Activated T-cell treated with anti-CD3 and anti-CD28 coated beads, Interleukin-2, amount 50 U/mL, for 24 hours (primary cell): ENCODE measurements around the gene TBP.
"Not testable (repeated sequence)": the region's sequence is repeated elsewhere in the genome, so short reads cannot be mapped to it uniquely, and the experiment has no call there.

ENCODE experiments used
- DNase-seq: peaks from one replicate; pipeline ENCODE4 v3.0.0-alpha.2; 2020
- H3K27ac Mint-ChIP-seq: 2 replicates; pipeline ENCODE4 v1.8.0; 2020; ENCODE audit warnings: mild to moderate bottlenecking, mixed read lengths
- H3K27me3 Mint-ChIP-seq: 2 replicates; pipeline ENCODE4 v1.8.0; 2020; ENCODE audit warnings: mixed read lengths
- H3K36me3 Mint-ChIP-seq: 2 replicates; pipeline ENCODE4 v1.8.0; 2020; ENCODE audit warnings: low read depth, mixed read lengths
- H3K4me1 Mint-ChIP-seq: 2 replicates; pipeline ENCODE4 v1.8.0; 2020; ENCODE audit warnings: low read depth, mixed read lengths
- H3K4me3 Mint-ChIP-seq: 2 replicates; pipeline ENCODE4 v1.8.0; 2020; ENCODE audit warnings: mild to moderate bottlenecking, moderate library complexity, mixed read lengths
- H3K9me3 Mint-ChIP-seq: 2 replicates; pipeline ENCODE4 v1.8.0; 2020; ENCODE audit warnings: mixed read lengths

TBP gene

GRCh38 chr6:170554013-170554795 lies at the start of gene TBP:
TBP (plus strand) TSS chr6:170554369; CDS start chr6:170557030, 2,661 bp downstream.
- peak; percentile 96 for DNase-seq
- Mint-ChIP-seq H3K4me3 (no peak within 1 kb of the TSS), H3K9me3 (no peaks in the 10 kb centered on the region), H3K36me3 (peaks cover 41% of the 10 kb centered on the region), H3K4me1 (peaks cover 50% of the 10 kb centered on the region), H3K27ac (no peak within 1 kb of the TSS), H3K27me3 (no peaks in the 10 kb centered on the region)

- Mint-ChIP-seq H3K27ac (no peak overlapping the region), H3K9me3 (peaks cover 15% of the 10 kb centered on the region), H3K36me3 (no peaks in the 10 kb centered on the region), H3K4me3 (no peak overlapping the region), H3K27me3 (peaks cover 71% of the 10 kb centered on the region), H3K4me1 (no peaks in the 10 kb centered on the region)
- DNase-seq = no peak
Observed at GRCh38 chr6:170504479-170504878, 49.7 kb upstream of the TBP start.

- H3K4me3 Mint-ChIP-seq = no peak overlapping the region
- peaks cover 15% of the 10 kb centered on the region for H3K9me3 Mint-ChIP-seq
- H3K4me1 Mint-ChIP-seq = no peaks in the 10 kb centered on the region
- no peak for DNase-seq
- H3K27me3 Mint-ChIP-seq = peaks cover 70% of the 10 kb centered on the region
- H3K27ac Mint-ChIP-seq = no peak overlapping the region
- H3K36me3 Mint-ChIP-seq = no peaks in the 10 kb centered on the region
Observed at GRCh38 chr6:170505306-170505705, 48.9 kb upstream of the TBP start.

- Mint-ChIP-seq H3K27me3 (peaks cover 68% of the 10 kb centered on the region), H3K4me1 (no peaks in the 10 kb centered on the region), H3K9me3 (peaks cover 11% of the 10 kb centered on the region), H3K36me3 (no peaks in the 10 kb centered on the region), H3K27ac (no peak overlapping the region), H3K4me3 (no peak overlapping the region)
- DNase-seq = no peak
Observed at GRCh38 chr6:170506446-170506845, 47.7 kb upstream of the TBP start.

GRCh38 chr6:170507728-170508127 lies 46.4 kb upstream of the TBP start:
- H3K27ac Mint-ChIP-seq, DNase-seq, H3K4me1 Mint-ChIP-seq, H3K9me3 Mint-ChIP-seq, H3K36me3 Mint-ChIP-seq, H3K4me3 Mint-ChIP-seq: not testable (repeated sequence)
- peaks cover 68% of the 10 kb centered on the region for H3K27me3 Mint-ChIP-seq

- not testable (repeated sequence) for H3K9me3 Mint-ChIP-seq, H3K27ac Mint-ChIP-seq, H3K4me3 Mint-ChIP-seq, H3K4me1 Mint-ChIP-seq, DNase-seq, H3K36me3 Mint-ChIP-seq
- peaks cover 66% of the 10 kb centered on the region for H3K27me3 Mint-ChIP-seq
Observed at GRCh38 chr6:170508275-170508674, 45.9 kb upstream of the TBP start.

- H3K36me3 Mint-ChIP-seq, H3K4me3 Mint-ChIP-seq, H3K27ac Mint-ChIP-seq, DNase-seq, H3K9me3 Mint-ChIP-seq, H3K4me1 Mint-ChIP-seq: not testable (repeated sequence)
- H3K27me3 Mint-ChIP-seq = peaks cover 61% of the 10 kb centered on the region
Observed at GRCh38 chr6:170508892-170509722, 45.1 kb upstream of the TBP start.

GRCh38 chr6:170509723-170510018 lies 44.5 kb upstream of the TBP start:
- no peaks in the 10 kb centered on the region for H3K9me3 Mint-ChIP-seq
- no peaks in the 10 kb centered on the region for H3K36me3 Mint-ChIP-seq
- H3K4me1 Mint-ChIP-seq = no peaks in the 10 kb centered on the region
- no peak overlapping the region for H3K4me3 Mint-ChIP-seq
- H3K27ac Mint-ChIP-seq = no peak overlapping the region
- H3K27me3 Mint-ChIP-seq = peaks cover 56% of the 10 kb centered on the region
- DNase-seq = no peak

- H3K27me3 Mint-ChIP-seq = peaks cover 48% of the 10 kb centered on the region
- no peaks in the 10 kb centered on the region for H3K36me3 Mint-ChIP-seq
- no peak for DNase-seq
- H3K27ac Mint-ChIP-seq = no peak overlapping the region
- no peaks in the 10 kb centered on the region for H3K4me1 Mint-ChIP-seq
- no peak overlapping the region for H3K4me3 Mint-ChIP-seq
- H3K9me3 Mint-ChIP-seq = no peaks in the 10 kb centered on the region
Observed at GRCh38 chr6:170510631-170511030, 43.5 kb upstream of the TBP start.

GRCh38 chr6:170512249-170512648 lies 41.9 kb upstream of the TBP start:
- Mint-ChIP-seq H3K4me1 (peaks cover 3% of the 10 kb centered on the region), H3K9me3 (no peaks in the 10 kb centered on the region), H3K36me3 (no peaks in the 10 kb centered on the region), H3K27me3 (peaks cover 38% of the 10 kb centered on the region), H3K27ac (no peak overlapping the region), H3K4me3 (no peak overlapping the region)
- no peak for DNase-seq

- H3K27me3 Mint-ChIP-seq = peaks cover 47% of the 10 kb centered on the region
- no peak overlapping the region for H3K27ac Mint-ChIP-seq
- H3K4me3 Mint-ChIP-seq = no peak overlapping the region
- H3K36me3 Mint-ChIP-seq = no peaks in the 10 kb centered on the region
- no peaks in the 10 kb centered on the region for H3K9me3 Mint-ChIP-seq
- DNase-seq = no peak
- peaks cover 3% of the 10 kb centered on the region for H3K4me1 Mint-ChIP-seq
Observed at GRCh38 chr6:170514908-170515307, 39.3 kb upstream of the TBP start.

- Mint-ChIP-seq H3K4me3 (no peak overlapping the region), H3K36me3 (no peaks in the 10 kb centered on the region), H3K27me3 (peaks cover 34% of the 10 kb centered on the region), H3K4me1 (peaks cover 5% of the 10 kb centered on the region), H3K27ac (no peak overlapping the region), H3K9me3 (no peaks in the 10 kb centered on the region)
- DNase-seq = peak; percentile 59
Observed at GRCh38 chr6:170516783-170517616, 37.2 kb upstream of the TBP start.

GRCh38 chr6:170522565-170523183 lies 31.5 kb upstream of the TBP start:
- Mint-ChIP-seq H3K9me3 (no peaks in the 10 kb centered on the region), H3K27me3 (peaks cover 20% of the 10 kb centered on the region), H3K27ac (no peak overlapping the region), H3K36me3 (no peaks in the 10 kb centered on the region), H3K4me1 (peaks cover 2% of the 10 kb centered on the region), H3K4me3 (no peak overlapping the region)
- DNase-seq = no peak
